Measurements from ENCODE around the gene NKX6-1. TPM values are rescaled to one million over a fixed set of nuclear protein-coding genes. Genes with fewer than 3 reads are reported as not detected.

The NKX6-1 gene
- total RNA-seq, 3 donors from 2014 or later: 0.33 to 0.44 TPM; not detected in 1

- peaks cover 8 to 12% of the 10 kb centered on the region in 2 donors for H3K4me1 ChIP-seq
- DNase-seq (ENCODE audit: low spot score in 2 of 2): no peak
- peak overlapping the region in 1 of 3 donors; percentile 71 for H3K4me3 ChIP-seq
- TF ChIP-seq POLR2A (IDR thresholded peaks at IDR 0.05): no peak
- TF ChIP-seq POLR2AphosphoS5 (IDR thresholded peaks at IDR 0.05): no peak
- TF ChIP-seq CTCF (IDR thresholded peaks at IDR 0.05): no peak
- intact Hi-C loops (cut with DNase I; ENCODE audit: low total_unique reads): no loop called here
- H3K27ac ChIP-seq: no peak overlapping the region
- no peaks in the 10 kb centered on the region for H3K36me3 ChIP-seq
- H3K9me3 ChIP-seq: peaks cover 0 to 12% of the 10 kb centered on the region in 2 donors
- peaks cover 17 to 100% of the 10 kb centered on the region in 2 donors for H3K27me3 ChIP-seq
Measured at GRCh38 chr4:84496331-84496705, 2.8 kb downstream of the NKX6-1 start.

GRCh38 chr4:84495794-84496261 is 3.3 kb downstream of the NKX6-1 start:
- peaks cover 8 to 12% of the 10 kb centered on the region in 2 donors for H3K4me1 ChIP-seq
- H3K4me3 ChIP-seq: no peak overlapping the region
- no peak overlapping the region for H3K27ac ChIP-seq
- DNase-seq (ENCODE audit: low spot score in 2 of 2): no peak
- TF ChIP-seq CTCF (IDR thresholded peaks at IDR 0.05) (no peak), POLR2AphosphoS5 (IDR thresholded peaks at IDR 0.05) (no peak), POLR2A (IDR thresholded peaks at IDR 0.05) (no peak)
- no peaks in the 10 kb centered on the region for H3K36me3 ChIP-seq
- H3K27me3 ChIP-seq: peaks cover 17 to 98% of the 10 kb centered on the region in 2 donors
- H3K9me3 ChIP-seq: peaks cover 0 to 12% of the 10 kb centered on the region in 2 donors
- intact Hi-C loops (cut with DNase I; ENCODE audit: low total_unique reads): no loop called here

- no peak for DNase-seq (ENCODE audit: low spot score in 2 of 2)
- Histone ChIP-seq H3K36me3 (no peaks in the 10 kb centered on the region), H3K4me3 (no peak overlapping the region), H3K4me1 (peaks cover 8 to 12% of the 10 kb centered on the region in 2 donors), H3K9me3 (peaks cover 0 to 12% of the 10 kb centered on the region in 2 donors), H3K27me3 (peaks cover 17 to 94% of the 10 kb centered on the region in 2 donors), H3K27ac (no peak overlapping the region)
- TF ChIP-seq CTCF (IDR thresholded peaks at IDR 0.05) (no peak), POLR2A (IDR thresholded peaks at IDR 0.05) (no peak), POLR2AphosphoS5 (IDR thresholded peaks at IDR 0.05) (no peak)
- intact Hi-C loops (cut with DNase I; ENCODE audit: low total_unique reads): no loop called here
Measured at GRCh38 chr4:84495118-84495793, 3.8 kb downstream of the NKX6-1 start.

GRCh38 chr4:84494531-84494930 is 4.6 kb downstream of the NKX6-1 start:
- Histone ChIP-seq H3K36me3 (no peaks in the 10 kb centered on the region), H3K4me1 (peaks cover 8 to 12% of the 10 kb centered on the region in 2 donors), H3K9me3 (peaks cover 0 to 12% of the 10 kb centered on the region in 2 donors), H3K27ac (no peak overlapping the region), H3K4me3 (no peak overlapping the region), H3K27me3 (peaks cover 16 to 93% of the 10 kb centered on the region in 2 donors)
- no peak for DNase-seq (ENCODE audit: low spot score in 2 of 2)
- no peak for TF ChIP-seq CTCF (IDR thresholded peaks at IDR 0.05)
- TF ChIP-seq POLR2A (IDR thresholded peaks at IDR 0.05): no peak
- TF ChIP-seq POLR2AphosphoS5 (IDR thresholded peaks at IDR 0.05): no peak
- intact Hi-C loops (cut with DNase I; ENCODE audit: low total_unique reads): no loop called here

GRCh38 chr4:84494076-84494475 is 5.0 kb downstream of the NKX6-1 start:
- Histone ChIP-seq H3K4me3 (no peak overlapping the region), H3K36me3 (no peaks in the 10 kb centered on the region), H3K9me3 (peaks cover 0 to 12% of the 10 kb centered on the region in 2 donors), H3K27me3 (peaks cover 12 to 91% of the 10 kb centered on the region in 2 donors), H3K4me1 (peaks cover 8% of the 10 kb centered on the region in 2 donors), H3K27ac (no peak overlapping the region)
- no peak for DNase-seq (ENCODE audit: low spot score in 2 of 2)
- intact Hi-C loops (cut with DNase I; ENCODE audit: low total_unique reads): no loop called here
- TF ChIP-seq CTCF (IDR thresholded peaks at IDR 0.05) (no peak), POLR2AphosphoS5 (IDR thresholded peaks at IDR 0.05) (no peak), POLR2A (IDR thresholded peaks at IDR 0.05) (no peak)

All from breast epithelium (tissue), 4 donors.